Measurements from ENCODE around the gene LAMB3. TPM values are rescaled to one million over a fixed set of nuclear protein-coding genes. Genes with fewer than 3 reads are reported as not detected.
A peak's percentile ranks its signal among the peaks of the same experiment; 100 is the strongest.

LAMB3 gene
- total RNA-seq, 1 experiment from 2014 or later: 473 TPM

- ATAC-seq (no peak), DNase-seq (peak; percentile 45)
- H3K9me2 ChIP-seq (replicated peaks; ENCODE audit: low read length): no peaks in the 10 kb centered on the region
- H3K79me2 ChIP-seq (ENCODE audit: low read length): no peaks in the 10 kb centered on the region
- no peaks in the 10 kb centered on the region for H4K20me1 ChIP-seq (ENCODE audit: low read length)
- intact Hi-C loops (cut with micrococcal nuclease): no loop called here
- ChIA-PET POLR2A (ENCODE audit: unreplicated experiment) (interaction anchor here (0.6 kb wide), 1 partner anchor 127 kb away, joined by 7 read pairs; no protein-coding TSS in a partner anchor), CTCF (no interaction called here)
- no peak overlapping the region for H2AFZ ChIP-seq (ENCODE audit: low read length)
- TF ChIP-seq EZH2 (IDR thresholded peaks at IDR 0.05; ENCODE audit: low read length, unreplicated experiment) (no peak), EZH2phosphoT487 (IDR thresholded peaks at IDR 0.05; ENCODE audit: borderline replicate concordance, low read length) (no peak), CTCF (conservative IDR thresholded peaks at IDR 0.05; ENCODE audit: low read depth, low read length) (no peak)
- BruUV-seq (replicated peaks): no TSS peak
- H3K9me3 ChIP-seq (ENCODE audit: low read length): no peaks in the 10 kb centered on the region
- H3K4me2 ChIP-seq (ENCODE audit: low read length): no peak overlapping the region
- no peaks in the 10 kb centered on the region for H3F3A ChIP-seq (ENCODE audit: low read length, unreplicated experiment)
- H3K4me1 ChIP-seq (ENCODE audit: insufficient read depth, low read length): peaks cover 17% of the 10 kb centered on the region
- no peaks in the 10 kb centered on the region for H3K27me3 ChIP-seq (ENCODE audit: low read length)
- H3K9ac ChIP-seq (ENCODE audit: low read length): no peak overlapping the region
- no peak overlapping the region for H3K27ac ChIP-seq (ENCODE audit: low read length)
- no peak overlapping the region for H3K4me3 ChIP-seq (ENCODE audit: low read length)
- no peaks in the 10 kb centered on the region for H3K36me3 ChIP-seq (ENCODE audit: low read depth, low read length)
Observed at GRCh38 chr1:209580577-209580976, 71.6 kb downstream of the LAMB3 start.

GRCh38 chr1:209577346-209577745 lies 74.9 kb downstream of the LAMB3 start:
- Histone ChIP-seq H3K4me2 (ENCODE audit: low read length) (peak overlapping the region; percentile 0; the same call in 1 of the 2 replicates), H3K27ac (ENCODE audit: low read length) (no peak overlapping the region), H3K4me3 (ENCODE audit: low read length) (no peak overlapping the region), H3F3A (ENCODE audit: low read length, unreplicated experiment) (no peaks in the 10 kb centered on the region), H3K9me3 (ENCODE audit: low read length) (no peaks in the 10 kb centered on the region), H2AFZ (ENCODE audit: low read length) (no peak overlapping the region), H3K9me2 (replicated peaks; ENCODE audit: low read length) (no peaks in the 10 kb centered on the region), H3K79me2 (ENCODE audit: low read length) (no peaks in the 10 kb centered on the region), H4K20me1 (ENCODE audit: low read length) (no peaks in the 10 kb centered on the region), H3K4me1 (ENCODE audit: insufficient read depth, low read length) (peaks cover 12% of the 10 kb centered on the region), H3K36me3 (ENCODE audit: low read depth, low read length) (no peaks in the 10 kb centered on the region), H3K27me3 (ENCODE audit: low read length) (no peaks in the 10 kb centered on the region), H3K9ac (ENCODE audit: low read length) (no peak overlapping the region)
- intact Hi-C loops (cut with micrococcal nuclease): no loop called here
- BruUV-seq (replicated peaks): no TSS peak
- TF ChIP-seq EZH2 (IDR thresholded peaks at IDR 0.05; ENCODE audit: low read length, unreplicated experiment) (no peak), CTCF (conservative IDR thresholded peaks at IDR 0.05; ENCODE audit: low read depth, low read length) (no peak), EZH2phosphoT487 (IDR thresholded peaks at IDR 0.05; ENCODE audit: borderline replicate concordance, low read length) (no peak)
- CTCF ChIA-PET: interaction anchor here (1.2 kb wide), 1 partner anchor 369 kb away, joined by 3 read pairs; no protein-coding TSS in a partner anchor
- ATAC-seq (peak; percentile 28), DNase-seq (peak; percentile 50)
- POLR2A ChIA-PET (ENCODE audit: unreplicated experiment): no interaction called here

- no peak overlapping the region for H3K4me3 ChIP-seq (ENCODE audit: low read length)
- 0 out of 2 replicates have a peak overlapping the region, but pooled peaks have one; percentile 10 for H2AFZ ChIP-seq (ENCODE audit: low read length)
- intact Hi-C loops (cut with micrococcal nuclease): loop anchor here (1.0 kb wide), 4 partner anchors 26 to 171 kb away; no protein-coding TSS in a partner anchor
- H3K79me2 ChIP-seq (ENCODE audit: low read length): no peaks in the 10 kb centered on the region
- BruUV-seq (replicated peaks): no TSS peak
- no peaks in the 10 kb centered on the region for H4K20me1 ChIP-seq (ENCODE audit: low read length)
- H3K36me3 ChIP-seq (ENCODE audit: low read depth, low read length): no peaks in the 10 kb centered on the region
- TF ChIP-seq CTCF (conservative IDR thresholded peaks at IDR 0.05; ENCODE audit: low read depth, low read length): peak; percentile 99
- TF ChIP-seq EZH2 (IDR thresholded peaks at IDR 0.05; ENCODE audit: low read length, unreplicated experiment): no peak
- no peaks in the 10 kb centered on the region for H3F3A ChIP-seq (ENCODE audit: low read length, unreplicated experiment)
- ChIA-PET CTCF (interaction anchor here (0.6 to 1.2 kb wide), 5 partner anchors 23 to 369 kb away, joined by 3 read pairs; no protein-coding TSS in a partner anchor), POLR2A (ENCODE audit: unreplicated experiment) (no interaction called here)
- peaks cover 12% of the 10 kb centered on the region for H3K4me1 ChIP-seq (ENCODE audit: insufficient read depth, low read length)
- no peaks in the 10 kb centered on the region for H3K27me3 ChIP-seq (ENCODE audit: low read length)
- no peak overlapping the region for H3K9ac ChIP-seq (ENCODE audit: low read length)
- peak overlapping the region; percentile 0; the same call in 1 of the 2 replicates for H3K4me2 ChIP-seq (ENCODE audit: low read length)
- H3K27ac ChIP-seq (ENCODE audit: low read length): no peak overlapping the region
- H3K9me3 ChIP-seq (ENCODE audit: low read length): no peaks in the 10 kb centered on the region
- no peaks in the 10 kb centered on the region for H3K9me2 ChIP-seq (replicated peaks; ENCODE audit: low read length)
- peak; percentile 98 for DNase-seq
- peak; percentile 99 for ATAC-seq
Observed at GRCh38 chr1:209576392-209577197, 75.6 kb downstream of the LAMB3 start.

Data from PC-3 (cell line).